WTC11 (cell line): Measurements from ENCODE around the gene EFCAB8.

Experiments
- NR2C2 ChIP-seq: sonication (generic); formaldehyde crosslinking; IDR thresholded peaks from 2 replicates; pipeline ENCODE4 v1.8.0; 2022; ENCODE audit warnings: mild to moderate bottlenecking, missing genetic modification reagents
- TF ChIP-seq, protein P1 (sequence below): sonication (generic); formaldehyde crosslinking; IDR thresholded peaks from 2 replicates; pipeline ENCODE4 v1.8.1; 2023; ENCODE audit warnings: mild to moderate bottlenecking, missing genetic modification reagents, moderate library complexity
- TF ChIP-seq, protein P2 (sequence below): sonication (generic); formaldehyde crosslinking; IDR thresholded peaks from 2 replicates; pipeline ENCODE4 v1.8.0; 2022; ENCODE audit warnings: mild to moderate bottlenecking, missing genetic modification reagents

DNA sequence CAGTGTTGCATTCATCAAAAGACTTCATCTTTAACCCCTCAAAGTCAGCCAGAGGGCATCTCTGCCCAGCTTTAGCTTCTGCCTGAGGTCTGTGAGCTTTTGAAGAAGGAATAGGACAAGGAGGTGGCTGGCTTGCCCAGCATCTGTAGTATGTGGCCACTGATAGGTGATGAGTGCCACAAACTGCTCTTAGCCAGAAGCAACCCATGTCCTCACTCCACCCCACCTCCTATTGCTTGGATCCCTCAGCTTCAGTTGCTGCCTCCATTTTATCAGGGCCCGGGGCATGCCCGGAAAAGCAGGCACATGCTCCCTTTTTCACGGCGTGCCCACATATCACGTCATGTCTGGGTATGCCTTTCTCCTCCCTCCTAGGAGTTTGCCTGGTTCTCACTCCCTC is 11.9 kb upstream of the EFCAB8 start:
- TF ChIP-seq NR2C2 (CRISPR knock-in tag): no peak
- TF ChIP-seq, protein P1, sequence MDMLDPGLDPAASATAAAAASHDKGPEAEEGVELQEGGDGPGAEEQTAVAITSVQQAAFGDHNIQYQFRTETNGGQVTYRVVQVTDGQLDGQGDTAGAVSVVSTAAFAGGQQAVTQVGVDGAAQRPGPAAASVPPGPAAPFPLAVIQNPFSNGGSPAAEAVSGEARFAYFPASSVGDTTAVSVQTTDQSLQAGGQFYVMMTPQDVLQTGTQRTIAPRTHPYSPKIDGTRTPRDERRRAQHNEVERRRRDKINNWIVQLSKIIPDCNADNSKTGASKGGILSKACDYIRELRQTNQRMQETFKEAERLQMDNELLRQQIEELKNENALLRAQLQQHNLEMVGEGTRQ: no peak
- TF ChIP-seq, protein P2, sequence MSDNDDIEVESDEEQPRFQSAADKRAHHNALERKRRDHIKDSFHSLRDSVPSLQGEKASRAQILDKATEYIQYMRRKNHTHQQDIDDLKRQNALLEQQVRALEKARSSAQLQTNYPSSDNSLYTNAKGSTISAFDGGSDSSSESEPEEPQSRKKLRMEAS: no peak
